ENCODE results near the gene ABL1.

ABL1 gene

DNA sequence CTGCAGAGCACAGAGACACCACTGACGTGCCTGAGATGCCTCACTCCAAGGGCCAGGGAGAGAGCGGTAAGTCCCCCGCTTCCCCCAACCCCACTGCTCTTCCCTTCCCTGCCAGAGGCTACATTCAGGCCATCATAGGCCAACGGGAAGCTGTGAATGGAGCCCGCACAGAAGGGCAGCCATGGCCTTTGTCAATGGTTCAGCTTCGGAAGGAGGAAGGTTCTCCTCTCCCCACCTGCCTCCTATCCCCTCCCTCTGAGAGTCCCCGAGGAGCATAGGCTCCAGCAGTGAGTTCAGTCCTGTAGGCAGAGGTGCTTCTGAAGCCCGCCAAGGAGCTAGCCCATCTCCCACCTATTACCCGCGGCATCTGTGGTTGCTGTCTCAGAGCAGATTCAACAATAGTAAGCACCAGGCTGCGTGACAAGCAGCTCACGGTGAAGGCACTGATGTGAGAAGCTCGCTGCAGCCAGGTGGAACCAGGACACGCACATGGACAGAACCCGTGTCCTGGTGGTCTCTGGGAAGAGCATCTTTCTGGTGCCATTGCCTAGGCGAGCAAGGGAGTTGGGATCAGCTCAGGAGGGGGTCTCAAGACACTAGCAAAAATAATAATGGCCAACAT is 45.7 kb downstream of the ABL1 start:
- Histone ChIP-seq H4K8ac (ENCODE audit: low read length) (no peak overlapping the region), H4K91ac (ENCODE audit: low read length) (no peak overlapping the region), H3K4me3 (ENCODE audit: insufficient read depth in 1 of 2, low read depth in 1 of 2, low read length in 2 of 2) (no peak overlapping the region), H3K14ac (ENCODE audit: low read length in 2 of 2) (no peak overlapping the region), H3K27ac (ENCODE audit: low read length, poor library complexity, severe bottlenecking) (no peak overlapping the region), H2BK15ac (ENCODE audit: low read depth, poor library complexity, severe bottlenecking) (no peak overlapping the region), H2BK5ac (ENCODE audit: low read depth, low read length, poor library complexity, severe bottlenecking) (no peak overlapping the region), H3K9me3 (ENCODE audit: control insufficient read depth, low read length) (no peaks in the 10 kb centered on the region), H3K27me3 (ENCODE audit: control insufficient read depth in 1 of 2, insufficient read depth in 1 of 2, low read length in 2 of 2) (no peaks in the 10 kb centered on the region), H3K4ac (ENCODE audit: low read depth in 1 of 2, low read length in 2 of 2) (no peak overlapping the region), H2BK12ac (ENCODE audit: low read length in 2 of 2) (peak overlapping the region in 1 of 2 experiments; percentile 15), H3K18ac (ENCODE audit: low read depth in 1 of 2, low read length in 2 of 2) (no peak overlapping the region), H2BK120ac (ENCODE audit: low read depth, low read length) (no peak overlapping the region), H3K4me1 (ENCODE audit: control insufficient read depth, insufficient read depth, low read depth, low read length) (no peaks in the 10 kb centered on the region), H2AK5ac (ENCODE audit: low read length, severe bottlenecking) (no peak overlapping the region), H3K9ac (ENCODE audit: low read length) (no peak overlapping the region), H2AFZ (ENCODE audit: low read depth, low read length) (no peak overlapping the region), H3K79me1 (replicated peaks; ENCODE audit: low read length, poor library complexity, severe bottlenecking) (peaks cover 39% of the 10 kb centered on the region), H3K4me2 (ENCODE audit: low read length, poor library complexity, severe bottlenecking) (no peak overlapping the region), H3K36me3 (ENCODE audit: control insufficient read depth in 1 of 2, insufficient read depth in 2 of 2, low read depth in 1 of 2, low read length in 2 of 2) (peaks cover 76 to 92% of the 10 kb centered on the region in 2 experiments), H3K23ac (ENCODE audit: low read length in 2 of 2) (no peak overlapping the region)
- WGBS, result over 99% methylated on average over 16 of the region's 16 CpGs
- DNase-seq, result no peak

DNA sequence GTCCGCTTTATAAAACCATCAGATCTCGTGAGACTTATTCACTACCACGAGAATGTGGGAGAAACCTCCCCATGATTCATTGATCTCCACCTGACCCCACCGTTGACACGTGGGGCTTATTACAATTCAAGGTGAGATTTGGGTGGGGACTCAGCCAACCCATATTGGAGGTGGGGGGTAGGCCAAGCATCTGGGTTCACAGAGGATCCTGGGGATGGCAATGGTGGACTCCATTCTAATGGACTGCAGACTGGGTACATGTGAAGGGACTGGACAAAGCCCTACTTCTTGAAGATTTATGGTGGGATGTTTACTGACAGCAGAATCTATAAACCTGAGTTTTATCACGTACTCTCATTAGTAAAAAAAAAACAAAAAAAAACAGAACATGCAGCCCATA is 46.5 kb downstream of the ABL1 start:
- no peaks in the 10 kb centered on the region for H3K4me1 ChIP-seq (ENCODE audit: control insufficient read depth, insufficient read depth, low read depth, low read length)
- no peak overlapping the region for H3K23ac ChIP-seq (ENCODE audit: low read length in 2 of 2)
- no peak overlapping the region for H3K14ac ChIP-seq (ENCODE audit: low read length in 2 of 2)
- H3K4me2 ChIP-seq (ENCODE audit: low read length, poor library complexity, severe bottlenecking), result no peak overlapping the region
- H3K4me3 ChIP-seq (ENCODE audit: insufficient read depth in 1 of 2, low read depth in 1 of 2, low read length in 2 of 2), result no peak overlapping the region
- H3K18ac ChIP-seq (ENCODE audit: low read depth in 1 of 2, low read length in 2 of 2), result no peak overlapping the region
- H3K36me3 ChIP-seq (ENCODE audit: control insufficient read depth in 1 of 2, insufficient read depth in 2 of 2, low read depth in 1 of 2, low read length in 2 of 2), result peaks cover 79 to 94% of the 10 kb centered on the region in 2 experiments
- no peak overlapping the region for H2BK12ac ChIP-seq (ENCODE audit: low read length in 2 of 2)
- no peak overlapping the region for H4K91ac ChIP-seq (ENCODE audit: low read length)
- no peak overlapping the region for H4K8ac ChIP-seq (ENCODE audit: low read length)
- H3K9ac ChIP-seq (ENCODE audit: low read length), result no peak overlapping the region
- no peaks in the 10 kb centered on the region for H3K27me3 ChIP-seq (ENCODE audit: control insufficient read depth in 1 of 2, insufficient read depth in 1 of 2, low read length in 2 of 2)
- WGBS, result 96% methylated on average over 5 of the region's 6 CpGs
- no peak overlapping the region for H2AK5ac ChIP-seq (ENCODE audit: low read length, severe bottlenecking)
- H2BK120ac ChIP-seq (ENCODE audit: low read depth, low read length), result no peak overlapping the region
- H2AFZ ChIP-seq (ENCODE audit: low read depth, low read length), result no peak overlapping the region
- no peaks in the 10 kb centered on the region for H3K9me3 ChIP-seq (ENCODE audit: control insufficient read depth, low read length)
- no peak overlapping the region for H2BK15ac ChIP-seq (ENCODE audit: low read depth, poor library complexity, severe bottlenecking)
- peaks cover 41% of the 10 kb centered on the region for H3K79me1 ChIP-seq (replicated peaks; ENCODE audit: low read length, poor library complexity, severe bottlenecking)
- no peak for DNase-seq
- no peak overlapping the region for H3K27ac ChIP-seq (ENCODE audit: low read length, poor library complexity, severe bottlenecking)
- H3K4ac ChIP-seq (ENCODE audit: low read depth in 1 of 2, low read length in 2 of 2), result no peak overlapping the region
- H2BK5ac ChIP-seq (ENCODE audit: low read depth, low read length, poor library complexity, severe bottlenecking), result no peak overlapping the region

GRCh38 chr9:130882696-130883225 is 47.7 kb downstream of the ABL1 start:
- Histone ChIP-seq H4K91ac (ENCODE audit: low read length) (no peak overlapping the region), H3K4me1 (ENCODE audit: control insufficient read depth, insufficient read depth, low read depth, low read length) (no peaks in the 10 kb centered on the region), H2AFZ (ENCODE audit: low read depth, low read length) (no peak overlapping the region), H3K27me3 (ENCODE audit: control insufficient read depth in 1 of 2, insufficient read depth in 1 of 2, low read length in 2 of 2) (no peaks in the 10 kb centered on the region), H2BK15ac (ENCODE audit: low read depth, poor library complexity, severe bottlenecking) (no peak overlapping the region), H3K4me3 (ENCODE audit: insufficient read depth in 1 of 2, low read depth in 1 of 2, low read length in 2 of 2) (no peak overlapping the region), H4K8ac (ENCODE audit: low read length) (no peak overlapping the region), H3K36me3 (ENCODE audit: control insufficient read depth in 1 of 2, insufficient read depth in 2 of 2, low read depth in 1 of 2, low read length in 2 of 2) (peaks cover 85 to 96% of the 10 kb centered on the region in 2 experiments), H3K4ac (ENCODE audit: low read depth in 1 of 2, low read length in 2 of 2) (no peak overlapping the region), H3K18ac (ENCODE audit: low read depth in 1 of 2, low read length in 2 of 2) (no peak overlapping the region), H2BK120ac (ENCODE audit: low read depth, low read length) (no peak overlapping the region), H2BK12ac (ENCODE audit: low read length in 2 of 2) (no peak overlapping the region), H3K9ac (ENCODE audit: low read length) (no peak overlapping the region), H3K23ac (ENCODE audit: low read length in 2 of 2) (no peak overlapping the region), H2AK5ac (ENCODE audit: low read length, severe bottlenecking) (no peak overlapping the region), H3K79me1 (replicated peaks; ENCODE audit: low read length, poor library complexity, severe bottlenecking) (peaks cover 48% of the 10 kb centered on the region), H3K27ac (ENCODE audit: low read length, poor library complexity, severe bottlenecking) (no peak overlapping the region), H2BK5ac (ENCODE audit: low read depth, low read length, poor library complexity, severe bottlenecking) (no peak overlapping the region), H3K9me3 (ENCODE audit: control insufficient read depth, low read length) (no peaks in the 10 kb centered on the region), H3K14ac (ENCODE audit: low read length in 2 of 2) (no peak overlapping the region), H3K4me2 (ENCODE audit: low read length, poor library complexity, severe bottlenecking) (no peak overlapping the region)
- 97% methylated on average over 15 of the region's 15 CpGs for WGBS
- no peak for DNase-seq

GRCh38 chr9:130883479-130883878 is 48.4 kb downstream of the ABL1 start:
- H2AFZ ChIP-seq (ENCODE audit: low read depth, low read length), result no peak overlapping the region
- H3K27ac ChIP-seq (ENCODE audit: low read length, poor library complexity, severe bottlenecking), result no peak overlapping the region
- H2BK12ac ChIP-seq (ENCODE audit: low read length in 2 of 2), result no peak overlapping the region
- H3K36me3 ChIP-seq (ENCODE audit: control insufficient read depth in 1 of 2, insufficient read depth in 2 of 2, low read depth in 1 of 2, low read length in 2 of 2), result peaks cover 86 to 99% of the 10 kb centered on the region in 2 experiments
- no peak overlapping the region for H3K4me3 ChIP-seq (ENCODE audit: insufficient read depth in 1 of 2, low read depth in 1 of 2, low read length in 2 of 2)
- no peak overlapping the region for H3K18ac ChIP-seq (ENCODE audit: low read depth in 1 of 2, low read length in 2 of 2)
- no peak overlapping the region for H2BK120ac ChIP-seq (ENCODE audit: low read depth, low read length)
- H4K91ac ChIP-seq (ENCODE audit: low read length), result no peak overlapping the region
- no peak for DNase-seq
- no peaks in the 10 kb centered on the region for H3K4me1 ChIP-seq (ENCODE audit: control insufficient read depth, insufficient read depth, low read depth, low read length)
- H3K14ac ChIP-seq (ENCODE audit: low read length in 2 of 2), result no peak overlapping the region
- no peak overlapping the region for H4K8ac ChIP-seq (ENCODE audit: low read length)
- no peak overlapping the region for H3K9ac ChIP-seq (ENCODE audit: low read length)
- H2BK15ac ChIP-seq (ENCODE audit: low read depth, poor library complexity, severe bottlenecking), result no peak overlapping the region
- H3K27me3 ChIP-seq (ENCODE audit: control insufficient read depth in 1 of 2, insufficient read depth in 1 of 2, low read length in 2 of 2), result no peaks in the 10 kb centered on the region
- H2AK5ac ChIP-seq (ENCODE audit: low read length, severe bottlenecking), result no peak overlapping the region
- 95% methylated on average over 5 of the region's 5 CpGs for whole genome bisulfite sequencing
- no peaks in the 10 kb centered on the region for H3K9me3 ChIP-seq (ENCODE audit: control insufficient read depth, low read length)
- H3K23ac ChIP-seq (ENCODE audit: low read length in 2 of 2), result no peak overlapping the region
- H3K79me1 ChIP-seq (replicated peaks; ENCODE audit: low read length, poor library complexity, severe bottlenecking), result peaks cover 49% of the 10 kb centered on the region
- no peak overlapping the region for H3K4me2 ChIP-seq (ENCODE audit: low read length, poor library complexity, severe bottlenecking)
- no peak overlapping the region for H3K4ac ChIP-seq (ENCODE audit: low read depth in 1 of 2, low read length in 2 of 2)
- H2BK5ac ChIP-seq (ENCODE audit: low read depth, low read length, poor library complexity, severe bottlenecking), result no peak overlapping the region

Measured in mesenchymal stem cell (in vitro differentiated cells and primary cell).